Stomach (tissue), 4 donors: ENCODE data around the gene THSD7B.

Source experiments
- EP300 ChIP-seq: sonication (generic); formaldehyde crosslinking; IDR thresholded peaks from one replicate; pipeline ENCODE4 v1.6.1; 2017; ENCODE audit warnings: antibody characterized with exemption
- POLR2AphosphoS5 ChIP-seq, 3 donors: sonication (generic); formaldehyde crosslinking; IDR thresholded peaks; one replicate each; pipeline ENCODE4 v1.6.1; 2016; ENCODE audit warnings: antibody characterized with exemption in 3 of 3
- TF ChIP-seq, protein P1 (sequence below), 7 experiments: fragments of 450-650 bp in 4 of 7; fragments of 200-600 bp in 3 of 7; sonication (generic) in 3 of 7; IDR thresholded peaks; one replicate each; pipeline ENCODE4 v1.5.1; 2016 to 2019; ENCODE audit warnings: antibody characterized with exemption in 7 of 7, control low read depth in 2 of 7, mild to moderate bottlenecking in 1 of 7

DNA sequence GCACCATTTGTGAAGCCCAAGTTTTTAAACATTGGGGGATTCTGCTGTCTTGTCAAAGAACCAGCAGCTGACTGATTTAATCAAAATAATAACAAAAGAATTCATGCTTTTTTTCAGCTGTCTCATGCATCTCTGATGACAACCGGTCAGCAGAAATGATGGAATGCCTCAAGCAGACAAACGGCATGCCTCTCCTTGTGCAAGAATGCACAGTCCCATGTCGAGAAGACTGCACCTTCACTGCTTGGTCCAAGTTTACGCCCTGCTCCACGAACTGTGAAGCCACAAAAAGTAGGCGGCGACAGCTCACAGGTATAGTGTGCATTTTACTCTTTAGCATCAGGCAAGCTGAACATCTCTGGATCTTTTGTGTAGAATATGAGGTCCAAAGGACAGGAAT, 640.2 kb downstream of the THSD7B start:
- TF ChIP-seq, protein P1, sequence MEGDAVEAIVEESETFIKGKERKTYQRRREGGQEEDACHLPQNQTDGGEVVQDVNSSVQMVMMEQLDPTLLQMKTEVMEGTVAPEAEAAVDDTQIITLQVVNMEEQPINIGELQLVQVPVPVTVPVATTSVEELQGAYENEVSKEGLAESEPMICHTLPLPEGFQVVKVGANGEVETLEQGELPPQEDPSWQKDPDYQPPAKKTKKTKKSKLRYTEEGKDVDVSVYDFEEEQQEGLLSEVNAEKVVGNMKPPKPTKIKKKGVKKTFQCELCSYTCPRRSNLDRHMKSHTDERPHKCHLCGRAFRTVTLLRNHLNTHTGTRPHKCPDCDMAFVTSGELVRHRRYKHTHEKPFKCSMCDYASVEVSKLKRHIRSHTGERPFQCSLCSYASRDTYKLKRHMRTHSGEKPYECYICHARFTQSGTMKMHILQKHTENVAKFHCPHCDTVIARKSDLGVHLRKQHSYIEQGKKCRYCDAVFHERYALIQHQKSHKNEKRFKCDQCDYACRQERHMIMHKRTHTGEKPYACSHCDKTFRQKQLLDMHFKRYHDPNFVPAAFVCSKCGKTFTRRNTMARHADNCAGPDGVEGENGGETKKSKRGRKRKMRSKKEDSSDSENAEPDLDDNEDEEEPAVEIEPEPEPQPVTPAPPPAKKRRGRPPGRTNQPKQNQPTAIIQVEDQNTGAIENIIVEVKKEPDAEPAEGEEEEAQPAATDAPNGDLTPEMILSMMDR (IDR thresholded peaks at IDR 0.05) = no peak
- no peak for TF ChIP-seq POLR2AphosphoS5 (IDR thresholded peaks at IDR 0.05)
- no peak for TF ChIP-seq EP300
